GM21515 (cell line): Measurements from ENCODE around the gene CRIP2.

ENCODE experiments used
- ATAC-seq: cut with Tn5 transposase; IDR thresholded peaks from one replicate; pipeline ENCODE4 v1.9.1; 2021; ENCODE audit not compliant: unreplicated experiment

The CRIP2 gene

DNA sequence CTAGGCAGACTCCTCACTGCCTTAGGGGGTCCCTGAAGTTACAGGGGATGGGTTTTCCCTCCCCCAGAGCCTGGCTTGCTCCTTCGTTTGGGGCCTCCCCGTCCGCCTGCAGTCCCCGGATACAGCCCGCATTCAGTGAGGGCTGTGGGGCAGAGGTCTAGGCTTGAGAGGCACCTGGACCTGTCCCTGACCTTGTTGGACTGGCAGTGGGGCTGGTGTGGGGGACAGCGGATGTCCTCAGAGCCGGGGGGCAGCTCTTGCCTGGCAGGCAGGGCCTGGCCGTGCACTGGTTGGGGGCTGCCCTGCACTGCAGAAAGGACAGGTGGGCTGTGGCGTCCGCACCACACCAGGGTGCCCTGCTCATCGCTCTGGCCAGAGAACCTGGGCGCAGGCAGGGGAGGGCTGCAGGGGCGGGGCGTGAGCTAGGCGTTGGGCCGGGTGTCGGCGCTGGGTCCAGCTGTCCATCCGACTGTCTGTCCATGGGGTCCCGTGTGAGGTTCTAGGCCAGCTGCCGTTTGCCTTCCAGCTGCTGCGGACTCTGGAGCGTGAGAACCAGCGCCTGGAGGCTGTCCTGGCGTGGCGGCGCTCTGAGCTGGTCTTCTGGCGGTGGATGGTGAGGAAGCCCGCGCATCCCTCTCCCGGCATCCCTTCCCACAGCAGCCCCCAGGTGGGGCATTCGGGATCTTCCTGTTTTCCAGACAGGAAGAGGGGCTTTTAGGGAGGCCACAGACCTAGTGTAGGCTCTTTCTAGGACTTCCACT is 22.4 kb downstream of the CRIP2 start:
- no peak for ATAC-seq

DNA sequence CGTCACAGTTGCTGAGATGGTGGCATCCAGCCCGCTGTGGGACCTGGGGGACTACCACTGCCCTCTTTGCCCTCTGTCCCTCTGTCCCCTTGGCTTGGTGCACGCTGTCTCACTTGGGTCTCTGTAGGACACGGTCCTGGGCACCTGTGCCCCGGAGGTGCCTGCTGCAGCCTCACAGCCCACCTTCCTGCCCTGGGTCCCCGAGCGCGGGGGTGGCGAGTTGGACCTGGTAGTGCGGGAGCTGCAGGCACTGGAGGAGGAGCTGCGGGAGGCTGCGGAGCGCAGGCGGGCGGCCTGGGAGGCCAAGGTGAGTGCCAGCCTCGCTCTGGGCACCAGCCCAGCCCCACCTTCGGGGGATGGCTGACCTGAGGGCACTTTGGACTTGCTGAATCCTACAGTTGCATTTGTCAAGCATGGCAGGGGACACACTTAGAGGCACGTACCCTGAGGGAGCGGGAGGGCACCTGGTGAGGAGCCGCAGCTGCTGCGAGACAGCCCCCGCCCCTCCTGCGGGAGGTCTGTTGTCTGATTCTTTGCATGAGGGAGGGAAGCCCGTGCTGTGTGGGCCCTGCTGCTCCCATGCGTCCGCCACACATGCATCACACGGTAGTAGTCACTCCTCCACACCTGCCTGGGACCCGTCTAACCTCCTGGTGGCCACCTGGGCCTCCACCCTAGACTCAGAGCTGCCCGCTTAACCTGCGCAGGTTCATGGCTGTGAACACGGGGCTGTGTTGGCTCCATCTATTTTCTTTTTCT is 23.2 kb downstream of the CRIP2 start:
- no peak for ATAC-seq

- ATAC-seq = no peak
Observed at GRCh38 chr14:105498430-105499255, 24.0 kb downstream of the CRIP2 start.

DNA sequence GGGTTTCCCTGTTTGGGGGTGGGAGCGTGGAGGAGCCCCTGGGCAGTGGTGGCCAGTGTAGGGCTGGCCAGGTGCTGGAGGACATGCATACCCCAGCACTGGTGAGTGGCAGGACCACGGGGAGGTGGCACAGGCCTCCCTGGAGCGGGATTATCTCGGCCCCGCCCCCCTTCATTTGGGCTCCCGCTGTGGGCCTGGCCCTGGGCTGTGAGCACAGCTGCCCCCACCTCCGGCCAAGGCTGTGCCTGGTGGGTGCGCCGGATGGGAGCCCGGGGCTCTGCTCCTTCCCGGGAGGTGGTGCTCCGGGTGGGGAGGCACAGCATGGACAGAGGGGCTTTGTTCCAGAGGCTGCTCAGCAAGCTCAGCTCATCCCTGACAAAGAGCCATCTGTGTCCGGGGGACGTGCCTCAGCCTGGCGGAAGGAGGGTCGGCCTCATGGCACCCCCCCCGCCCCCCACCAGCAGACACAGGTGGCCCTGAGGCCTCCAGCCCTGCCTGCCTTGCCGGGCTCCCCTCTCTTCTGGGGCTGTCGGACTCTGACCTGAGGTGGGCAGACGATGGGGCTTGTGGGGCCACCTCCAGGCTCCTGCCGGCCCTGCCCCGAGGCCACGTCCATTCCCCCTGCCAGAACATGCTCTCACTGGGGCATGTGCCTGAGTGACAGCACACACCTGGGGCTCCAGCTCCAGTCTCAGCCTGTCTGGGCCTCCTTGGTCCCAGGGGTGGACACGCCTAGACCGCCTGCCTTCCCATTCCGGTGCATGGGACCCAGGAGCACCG is 24.8 kb downstream of the CRIP2 start:
- no peak for ATAC-seq

GRCh38 chr14:105500036-105500725 is 25.6 kb downstream of the CRIP2 start:
- ATAC-seq = no peak

DNA sequence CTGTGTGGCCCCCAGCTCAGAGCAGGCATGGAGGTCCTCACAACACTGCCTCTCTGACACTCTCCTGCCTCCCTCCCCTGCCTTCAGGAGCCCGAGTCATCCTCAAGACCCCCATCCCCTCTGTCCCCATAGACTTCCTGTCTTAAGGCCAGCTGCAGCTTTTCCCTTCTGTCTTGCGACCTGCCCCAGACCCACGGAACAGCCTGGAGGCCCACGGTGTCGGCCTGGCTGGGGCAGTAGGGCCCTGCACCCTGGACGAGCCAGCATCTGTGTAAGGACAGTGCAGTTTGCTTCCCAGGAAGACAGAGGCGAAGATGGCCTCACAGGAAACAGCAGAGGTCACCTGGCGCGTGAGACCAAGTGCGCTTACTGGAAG is 26.1 kb downstream of the CRIP2 start:
- no peak for ATAC-seq

DNA sequence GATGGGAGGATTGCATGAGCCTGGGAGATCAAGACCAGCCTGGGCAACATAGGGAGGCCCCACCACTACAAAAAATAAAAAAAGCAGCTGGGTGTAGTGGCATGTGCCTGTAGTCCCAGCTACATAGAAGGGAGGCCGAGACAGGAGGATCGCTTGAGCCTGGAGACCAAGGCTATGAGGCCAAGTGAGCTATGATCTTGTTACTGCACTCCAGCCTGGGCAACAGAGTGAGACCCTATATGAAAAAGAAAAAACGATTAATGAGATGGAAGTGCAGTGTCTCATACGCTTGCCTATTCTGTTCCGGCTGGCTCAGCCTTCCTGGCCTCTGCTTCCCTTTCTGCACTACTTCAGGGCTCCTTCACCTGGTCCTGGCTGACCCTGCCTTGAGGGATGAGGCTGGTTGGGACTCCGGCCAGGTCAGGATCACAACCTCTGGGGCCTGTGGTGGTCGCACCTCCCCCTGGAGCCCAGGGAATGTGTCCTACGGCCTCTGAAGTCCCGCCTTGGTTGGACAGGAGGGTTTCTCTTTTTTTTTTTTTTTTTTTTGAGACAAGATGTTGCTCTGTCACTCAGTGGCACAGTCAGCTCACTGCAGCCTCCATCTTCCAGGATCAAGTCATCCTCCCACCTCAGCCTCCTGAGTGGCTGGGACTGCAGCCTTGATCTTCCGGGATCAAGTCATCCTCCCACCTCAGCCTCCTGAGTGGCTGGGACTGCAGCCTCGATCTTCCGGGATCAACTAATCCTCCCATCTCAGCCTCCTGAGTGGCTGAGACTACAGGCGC is 27.1 kb downstream of the CRIP2 start:
- no peak for ATAC-seq

DNA sequence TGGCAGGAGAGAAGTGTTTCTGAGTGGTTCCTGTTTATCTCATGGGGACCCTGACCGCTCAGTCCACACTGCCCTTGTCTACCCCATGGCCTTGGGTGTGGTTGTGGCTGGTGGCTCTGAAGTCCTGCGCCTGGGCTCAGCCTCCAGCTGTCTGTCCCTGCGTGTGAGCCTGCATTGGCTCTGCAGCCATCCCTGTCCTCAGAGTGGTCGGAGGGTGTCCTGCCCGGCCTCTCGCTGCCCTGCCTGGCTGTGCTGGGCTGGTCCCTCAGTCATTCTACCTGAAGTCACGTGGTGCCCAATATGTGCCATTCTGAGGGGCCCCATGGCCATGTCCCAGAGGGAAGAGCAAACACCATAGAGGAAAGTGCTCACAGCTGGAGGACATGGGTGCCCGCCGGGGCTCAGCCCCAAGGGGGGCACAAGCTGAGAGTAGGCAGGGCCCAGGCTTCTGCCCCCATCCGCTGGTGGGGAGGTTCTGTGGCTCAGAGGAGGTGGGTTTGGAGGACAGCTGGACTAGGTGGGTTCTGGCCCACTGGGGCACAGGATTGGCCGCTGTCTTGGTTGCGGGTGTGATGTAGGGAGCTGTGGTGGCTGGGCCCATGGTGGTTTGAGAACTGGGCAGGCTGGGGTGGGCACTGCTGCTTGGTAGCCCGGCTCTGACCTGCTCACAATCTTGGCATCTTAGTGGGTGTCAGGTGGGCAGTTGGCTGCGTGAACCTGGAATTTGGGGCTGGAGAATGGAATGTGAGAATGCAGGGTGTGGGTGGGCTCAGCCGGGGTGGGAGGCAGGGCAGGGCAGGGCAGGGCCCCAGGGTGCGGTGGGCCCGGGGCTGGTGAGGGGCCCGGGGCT is 28.1 kb downstream of the CRIP2 start:
- no peak for ATAC-seq

GRCh38 chr14:105503296-105503640 is 28.6 kb downstream of the CRIP2 start:
- ATAC-seq = no peak

DNA sequence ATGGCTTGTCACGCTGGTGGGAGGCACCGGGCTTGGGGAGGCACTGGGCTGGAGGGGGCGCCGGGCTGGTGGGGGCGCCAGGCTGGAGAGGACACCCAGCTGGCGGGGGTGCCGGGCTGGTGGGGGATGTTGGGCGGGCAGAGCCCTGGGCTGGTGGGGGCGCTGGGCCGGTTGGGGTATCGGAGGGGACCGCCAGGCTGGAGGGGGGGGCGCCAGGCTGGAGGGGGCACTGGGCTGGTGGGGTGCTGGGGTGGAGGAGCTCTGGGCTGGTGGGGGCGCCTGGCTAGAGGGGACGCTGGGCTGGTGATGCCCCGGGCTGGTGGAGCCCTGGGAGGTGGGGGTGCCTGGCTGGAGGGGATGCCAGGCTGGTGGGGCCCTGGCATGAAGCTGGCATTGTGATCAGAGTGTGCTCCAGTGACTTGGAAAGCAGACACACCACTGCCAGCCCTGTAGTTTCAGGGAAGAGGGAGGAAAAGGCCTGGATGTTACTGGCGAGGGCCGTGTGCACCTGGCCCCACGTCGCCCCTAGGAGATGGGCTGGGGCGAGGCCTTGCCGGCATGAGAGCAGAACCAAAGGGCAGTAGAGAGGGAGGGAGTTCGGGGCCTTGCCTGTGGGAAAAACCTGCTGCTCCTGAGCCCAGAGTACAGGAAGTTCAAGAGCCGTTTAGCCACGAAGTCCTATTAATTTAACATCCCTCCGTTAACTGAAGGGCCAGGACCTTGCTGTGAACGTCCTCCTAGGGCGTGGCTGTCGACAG is 29.5 kb downstream of the CRIP2 start:
- ATAC-seq = no peak

DNA sequence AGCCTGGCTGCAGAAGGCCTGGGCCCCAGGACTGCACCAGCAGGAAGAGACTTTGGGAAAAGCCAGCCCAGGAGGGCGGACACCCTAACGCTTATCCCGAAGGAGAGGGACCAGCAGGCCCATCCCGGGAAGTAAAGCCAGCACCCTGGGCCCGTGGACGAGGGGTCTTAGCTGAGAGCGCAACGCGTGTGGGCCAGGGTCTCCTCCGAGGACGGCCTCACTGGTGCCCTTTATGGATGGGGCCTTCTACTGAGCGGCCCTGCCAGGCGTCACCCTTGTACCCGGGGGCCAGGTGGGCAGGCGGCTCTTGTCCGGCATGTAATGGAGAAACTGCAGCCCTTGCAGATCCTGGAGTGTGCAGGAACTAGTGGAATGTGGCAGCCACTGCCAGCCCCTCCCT is 30.5 kb downstream of the CRIP2 start:
- ATAC-seq = no peak

DNA sequence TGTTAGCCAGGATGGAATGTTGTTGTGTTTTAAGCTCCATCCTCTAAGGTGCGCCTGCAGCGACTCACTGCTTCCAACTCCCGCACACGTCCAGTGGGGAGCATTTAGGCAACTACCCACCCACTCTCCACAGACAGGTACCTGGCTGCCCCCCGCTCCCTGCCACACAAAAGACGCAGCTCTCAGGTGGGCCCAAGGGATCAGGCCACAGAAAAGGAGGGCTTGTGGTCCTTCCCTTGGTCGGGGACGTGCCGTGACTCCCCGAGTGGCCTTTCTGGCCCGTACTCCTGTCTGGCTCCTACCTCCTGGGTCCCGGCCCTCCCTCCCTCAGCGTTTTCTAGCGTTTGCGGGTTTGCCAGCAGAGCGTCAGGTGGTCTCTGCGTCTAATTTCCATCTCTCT is 32.6 kb downstream of the CRIP2 start:
- no peak for ATAC-seq

DNA sequence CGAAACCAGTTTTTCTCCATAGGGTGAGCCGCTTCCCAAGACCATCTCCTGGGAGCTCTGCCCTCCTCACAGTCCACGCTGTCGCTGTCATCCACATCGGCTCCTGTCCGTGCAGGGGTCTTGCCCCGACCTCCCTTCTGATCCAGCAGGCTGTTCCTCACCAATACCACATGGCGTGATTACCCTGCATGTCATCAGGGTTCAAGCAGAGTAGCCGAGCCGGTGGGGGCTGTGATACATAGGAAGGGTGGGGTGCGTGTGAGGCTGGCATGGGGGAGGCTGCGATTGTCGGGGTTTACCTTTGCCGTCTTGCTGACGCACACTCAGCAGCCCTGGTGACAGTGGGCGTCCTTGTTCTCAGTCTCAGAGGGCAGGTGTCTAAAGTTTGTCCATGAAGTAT is 33.4 kb downstream of the CRIP2 start:
- no peak for ATAC-seq

- no peak for ATAC-seq
Observed at GRCh38 chr14:105508601-105509000, 34.0 kb downstream of the CRIP2 start.

DNA sequence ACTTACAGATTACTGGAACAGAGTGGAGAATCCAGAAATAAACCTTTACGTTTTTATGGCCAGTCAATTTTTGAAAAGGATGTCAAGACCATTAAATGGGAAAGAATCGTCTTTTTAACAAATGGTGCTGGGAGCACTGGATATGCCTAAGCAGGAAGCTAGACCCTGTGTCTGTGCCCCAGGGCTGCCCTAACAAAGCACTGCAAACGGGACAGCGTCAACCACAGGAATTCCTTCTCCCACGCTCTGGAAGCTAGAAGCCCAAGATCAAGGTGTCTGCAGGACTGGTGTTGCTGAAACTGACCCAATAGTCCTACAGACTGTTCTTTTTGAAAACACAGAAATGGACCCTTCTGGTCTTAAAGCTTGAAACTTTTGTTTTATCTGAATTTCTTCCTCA is 42.5 kb downstream of the CRIP2 start:
- no peak for ATAC-seq

DNA sequence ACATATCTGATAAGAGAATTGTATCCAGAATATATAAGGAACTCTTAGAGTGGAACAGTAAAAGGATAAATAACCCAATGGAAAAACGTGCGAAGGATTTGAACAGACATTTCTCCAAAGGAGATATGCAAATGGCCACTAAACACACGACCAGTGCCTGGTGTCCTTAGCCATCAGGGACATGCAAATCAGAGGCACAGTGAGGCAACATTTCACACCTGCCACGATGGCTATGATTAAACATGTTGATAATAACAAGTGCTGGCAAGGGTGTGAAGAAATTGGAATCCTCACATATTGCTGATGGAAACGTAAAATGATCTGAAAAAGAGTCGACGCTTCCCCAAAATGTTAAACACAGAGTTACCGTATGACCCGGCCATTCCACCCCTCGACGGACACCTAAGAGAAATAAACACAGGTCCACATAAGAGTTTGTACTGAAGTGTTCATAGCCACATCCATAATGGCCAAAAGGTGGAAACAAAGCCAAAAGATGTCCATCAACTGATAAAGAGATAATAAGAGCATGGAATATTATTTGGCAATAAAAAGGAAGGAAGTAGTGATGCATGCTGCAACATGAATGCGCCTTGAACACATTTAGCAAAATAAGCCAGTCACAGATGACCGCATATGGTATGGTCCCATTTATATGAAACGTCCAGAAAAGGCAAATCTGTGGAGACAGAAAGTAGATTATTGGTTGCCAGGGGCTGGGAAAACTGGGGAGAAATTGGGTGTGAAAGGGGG is 45.5 kb downstream of the CRIP2 start:
- ATAC-seq = no peak

DNA sequence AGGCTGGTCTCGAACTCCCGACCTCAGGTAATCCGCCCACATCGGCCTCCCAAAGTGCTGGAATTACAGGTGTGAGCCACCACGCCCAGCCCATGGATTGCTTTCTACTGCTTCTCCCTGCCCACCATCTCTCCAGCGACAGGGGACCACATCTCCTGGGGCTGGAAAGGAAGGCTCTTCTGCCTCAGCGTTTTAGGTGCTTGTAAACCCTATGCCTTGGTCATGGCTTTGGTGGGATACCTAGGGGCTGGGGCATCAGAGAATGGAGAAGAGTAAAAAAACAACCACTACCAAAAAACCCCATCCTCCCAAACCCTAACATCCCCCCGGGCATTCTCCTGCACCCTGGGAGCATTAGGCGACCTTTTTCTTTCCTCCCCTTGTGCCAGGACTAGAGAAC is 50.7 kb downstream of the CRIP2 start:
- no peak for ATAC-seq
